Measurements from ENCODE around the gene INPP5D. TPM values are rescaled to one million over a fixed set of nuclear protein-coding genes. Genes with fewer than 3 reads are reported as not detected.
"Not testable (repeated sequence)": the region's sequence is repeated elsewhere in the genome, so short reads cannot be mapped to it uniquely, and the experiment has no call there.

The INPP5D gene
- total RNA-seq, 1 experiment from 2014 or later = 0.74 TPM

- H3K4me3 ChIP-seq = no peak overlapping the region
- ChIA-PET POLR2A (ENCODE audit: unreplicated experiment) (interaction anchor here (0.7 kb wide), 2 partner anchors 150 to 509 kb away, joined by 4 to 11 read pairs; no protein-coding TSS in a partner anchor), CTCF (no interaction called here)
- intact Hi-C loops (cut with micrococcal nuclease; ENCODE audit: unreplicated experiment) = no loop called here
- DNase-seq = no peak
- H3K27me3 ChIP-seq (ENCODE audit: insufficient read depth, low read depth) = no peaks in the 10 kb centered on the region
- H3F3A ChIP-seq (ENCODE audit: insufficient read depth, low read depth) = no peaks in the 10 kb centered on the region
- H2AFZ ChIP-seq = no peak overlapping the region
- no peaks in the 10 kb centered on the region for H3K79me2 ChIP-seq (ENCODE audit: low read depth)
- H3K9me3 ChIP-seq (ENCODE audit: insufficient read depth, low read depth) = no peaks in the 10 kb centered on the region
- TF ChIP-seq EZH2 (IDR thresholded peaks at IDR 0.05; ENCODE audit: low read depth) = no peak
- TF ChIP-seq CTCF (conservative IDR thresholded peaks at IDR 0.05) = no peak
- H3K4me2 ChIP-seq = no peak overlapping the region
- H3K9me2 ChIP-seq (ENCODE audit: insufficient read depth) = no peaks in the 10 kb centered on the region
- no peaks in the 10 kb centered on the region for H3K36me3 ChIP-seq (ENCODE audit: low read depth)
- BruUV-seq (replicated peaks) = no TSS peak
- H3K27ac ChIP-seq = no peak overlapping the region
- no peaks in the 10 kb centered on the region for H4K20me1 ChIP-seq (ENCODE audit: insufficient read depth)
- H3K4me1 ChIP-seq (replicated peaks; ENCODE audit: insufficient read depth) = no peaks in the 10 kb centered on the region
Measured at GRCh38 chr2:233094614-233095013, 34.5 kb downstream of the INPP5D start.

- intact Hi-C loops (cut with micrococcal nuclease; ENCODE audit: unreplicated experiment) = no loop called here
- Histone ChIP-seq H3K79me2 (ENCODE audit: low read depth) (no peaks in the 10 kb centered on the region), H3F3A (ENCODE audit: insufficient read depth, low read depth) (no peaks in the 10 kb centered on the region), H3K27me3 (ENCODE audit: insufficient read depth, low read depth) (no peaks in the 10 kb centered on the region), H3K36me3 (ENCODE audit: low read depth) (no peaks in the 10 kb centered on the region), H3K4me1 (replicated peaks; ENCODE audit: insufficient read depth) (no peaks in the 10 kb centered on the region), H3K9me3 (ENCODE audit: insufficient read depth, low read depth) (no peaks in the 10 kb centered on the region), H3K4me2 (no peak overlapping the region), H3K9me2 (ENCODE audit: insufficient read depth) (no peaks in the 10 kb centered on the region), H4K20me1 (ENCODE audit: insufficient read depth) (no peaks in the 10 kb centered on the region), H3K4me3 (no peak overlapping the region), H3K27ac (no peak overlapping the region), H2AFZ (no peak overlapping the region)
- no peak for DNase-seq
- TF ChIP-seq CTCF (conservative IDR thresholded peaks at IDR 0.05) (no peak), EZH2 (IDR thresholded peaks at IDR 0.05; ENCODE audit: low read depth) (no peak)
- ChIA-PET POLR2A (ENCODE audit: unreplicated experiment) (no interaction called here), CTCF (no interaction called here)
- BruUV-seq (replicated peaks) = no TSS peak
Measured at GRCh38 chr2:233096006-233096405, 35.9 kb downstream of the INPP5D start.

- POLR2A ChIA-PET (ENCODE audit: unreplicated experiment) = no interaction called here
Measured at GRCh38 chr2:233098618-233099017, 38.5 kb downstream of the INPP5D start.

GRCh38 chr2:233099820-233100191 is 39.7 kb downstream of the INPP5D start:
- H3K4me2 ChIP-seq; POLR2A ChIA-PET (ENCODE audit: unreplicated experiment); H3K79me2 ChIP-seq (ENCODE audit: low read depth); H3K4me1 ChIP-seq (replicated peaks; ENCODE audit: insufficient read depth); H4K20me1 ChIP-seq (ENCODE audit: insufficient read depth); H3K4me3 ChIP-seq; H3K36me3 ChIP-seq (ENCODE audit: low read depth); H3K27me3 ChIP-seq (ENCODE audit: insufficient read depth, low read depth); DNase-seq; H3K9me3 ChIP-seq (ENCODE audit: insufficient read depth, low read depth); BruUV-seq (replicated peaks); H3K9me2 ChIP-seq (ENCODE audit: insufficient read depth); intact Hi-C loops (cut with micrococcal nuclease; ENCODE audit: unreplicated experiment); H3F3A ChIP-seq (ENCODE audit: insufficient read depth, low read depth); H3K27ac ChIP-seq; H2AFZ ChIP-seq: not testable (repeated sequence)
- CTCF ChIA-PET = interaction anchor here (0.7 kb wide), 1 partner anchor 112 kb away, joined by 3 read pairs; no protein-coding TSS in a partner anchor

More at GRCh38 chr2:233098618-233099017, 38.5 kb downstream of the INPP5D start:
- H3K79me2 ChIP-seq (ENCODE audit: low read depth) = no peaks in the 10 kb centered on the region
- no peaks in the 10 kb centered on the region for H3K9me3 ChIP-seq (ENCODE audit: insufficient read depth, low read depth)
- no peak overlapping the region for H3K4me2 ChIP-seq
- no peak overlapping the region for H3K27ac ChIP-seq
- intact Hi-C loops (cut with micrococcal nuclease; ENCODE audit: unreplicated experiment) = no loop called here
- H3K9me2 ChIP-seq (ENCODE audit: insufficient read depth) = no peaks in the 10 kb centered on the region
- H3K27me3 ChIP-seq (ENCODE audit: insufficient read depth, low read depth) = no peaks in the 10 kb centered on the region
- no peak overlapping the region for H3K4me3 ChIP-seq
- peak in 1 of 2 experiments; percentile 34 for DNase-seq
- no peaks in the 10 kb centered on the region for H3K36me3 ChIP-seq (ENCODE audit: low read depth)
- H3F3A ChIP-seq (ENCODE audit: insufficient read depth, low read depth) = no peaks in the 10 kb centered on the region
- no peaks in the 10 kb centered on the region for H3K4me1 ChIP-seq (replicated peaks; ENCODE audit: insufficient read depth)
- H4K20me1 ChIP-seq (ENCODE audit: insufficient read depth) = no peaks in the 10 kb centered on the region
- H2AFZ ChIP-seq = no peak overlapping the region
- no TSS peak for BruUV-seq (replicated peaks)
- CTCF ChIA-PET = no interaction called here
- TF ChIP-seq EZH2 (IDR thresholded peaks at IDR 0.05; ENCODE audit: low read depth) (no peak), CTCF (conservative IDR thresholded peaks at IDR 0.05) (peak; percentile 39; the same call in 1 of the 2 replicates)

All from PC-9 (cell line).